GM12801 (cell line): ENCODE data around the gene LRRC4C.
A peak's percentile ranks its signal among the peaks of the same experiment; 100 is the strongest.

ENCODE experiments used
- TF ChIP-seq, protein P1 (sequence below): IDR thresholded peaks from one replicate; pipeline ENCODE4 v1.5.1; 2011; ENCODE audit warnings: control low read depth; ENCODE audit not compliant: insufficient read length; ENCODE audit errors: extremely low read depth

The LRRC4C gene

DNA sequence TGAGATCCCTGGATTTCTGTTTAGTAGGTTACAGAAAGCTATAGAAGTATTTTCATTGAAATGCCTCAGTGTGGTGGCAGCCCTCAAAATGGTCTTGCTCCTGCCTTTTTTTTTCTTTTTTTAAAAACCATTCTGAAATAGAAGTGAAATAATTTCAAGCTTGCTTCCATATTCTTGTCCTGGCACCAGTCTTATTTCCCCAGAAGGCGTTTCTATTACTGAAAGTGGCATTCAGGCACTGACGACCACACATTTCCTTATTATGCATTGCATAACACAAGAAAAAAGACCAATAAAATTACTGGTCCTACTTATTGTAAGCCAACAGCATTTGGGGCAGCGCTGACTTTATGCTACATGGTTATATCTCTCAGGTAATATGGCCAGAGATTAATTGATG is 24.5 kb upstream of the LRRC4C start:
- TF ChIP-seq, protein P1, sequence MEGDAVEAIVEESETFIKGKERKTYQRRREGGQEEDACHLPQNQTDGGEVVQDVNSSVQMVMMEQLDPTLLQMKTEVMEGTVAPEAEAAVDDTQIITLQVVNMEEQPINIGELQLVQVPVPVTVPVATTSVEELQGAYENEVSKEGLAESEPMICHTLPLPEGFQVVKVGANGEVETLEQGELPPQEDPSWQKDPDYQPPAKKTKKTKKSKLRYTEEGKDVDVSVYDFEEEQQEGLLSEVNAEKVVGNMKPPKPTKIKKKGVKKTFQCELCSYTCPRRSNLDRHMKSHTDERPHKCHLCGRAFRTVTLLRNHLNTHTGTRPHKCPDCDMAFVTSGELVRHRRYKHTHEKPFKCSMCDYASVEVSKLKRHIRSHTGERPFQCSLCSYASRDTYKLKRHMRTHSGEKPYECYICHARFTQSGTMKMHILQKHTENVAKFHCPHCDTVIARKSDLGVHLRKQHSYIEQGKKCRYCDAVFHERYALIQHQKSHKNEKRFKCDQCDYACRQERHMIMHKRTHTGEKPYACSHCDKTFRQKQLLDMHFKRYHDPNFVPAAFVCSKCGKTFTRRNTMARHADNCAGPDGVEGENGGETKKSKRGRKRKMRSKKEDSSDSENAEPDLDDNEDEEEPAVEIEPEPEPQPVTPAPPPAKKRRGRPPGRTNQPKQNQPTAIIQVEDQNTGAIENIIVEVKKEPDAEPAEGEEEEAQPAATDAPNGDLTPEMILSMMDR = no peak

DNA sequence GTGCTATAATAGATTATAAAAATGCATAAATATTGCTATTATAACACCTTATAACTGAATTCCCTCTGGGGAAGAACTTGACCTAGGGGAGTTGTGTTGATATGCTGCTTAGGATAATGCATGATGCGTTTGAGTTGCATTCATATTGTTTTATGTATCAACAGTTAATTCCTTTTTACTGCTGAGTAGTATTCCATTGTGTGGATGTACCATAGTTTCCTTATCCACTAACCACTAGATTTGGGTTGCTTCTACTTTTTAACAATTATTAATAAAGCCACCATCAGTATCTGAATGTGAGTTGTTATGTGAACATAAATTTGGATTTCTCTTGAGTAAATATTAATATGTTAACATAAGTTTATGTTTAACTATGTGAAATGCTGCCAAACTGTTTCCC is 19.7 kb upstream of the LRRC4C start:
- TF ChIP-seq, protein P1 = no peak

DNA sequence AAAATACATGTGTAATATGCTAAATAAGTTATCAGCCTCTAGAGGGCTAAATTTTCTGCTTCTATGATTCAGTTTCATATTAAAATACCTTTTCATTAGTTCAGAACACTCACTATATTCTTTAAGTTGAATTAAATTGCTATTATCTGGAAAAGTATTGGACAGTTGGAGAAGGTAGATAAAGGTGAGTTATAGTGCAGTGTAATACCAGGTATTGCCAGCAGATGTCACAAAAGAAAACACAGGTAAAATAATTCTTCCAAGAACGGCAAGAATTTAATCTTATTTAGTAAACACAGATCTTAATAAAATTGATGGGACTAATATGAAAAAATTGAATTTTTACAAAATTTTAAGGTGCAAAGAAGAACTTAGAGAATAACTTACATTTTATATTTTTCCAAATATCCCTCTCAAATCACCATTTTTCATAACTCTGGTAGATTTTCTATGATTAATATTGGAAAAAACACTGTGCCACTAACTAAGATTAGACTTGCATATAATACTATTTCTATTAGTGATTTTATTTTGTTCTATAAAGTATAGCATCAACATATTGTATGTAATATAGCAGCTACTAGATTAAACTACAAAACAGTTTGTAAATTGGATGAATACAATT is 1.7 kb upstream of the LRRC4C start:
- TF ChIP-seq, protein P1 = peak; percentile 22

DNA sequence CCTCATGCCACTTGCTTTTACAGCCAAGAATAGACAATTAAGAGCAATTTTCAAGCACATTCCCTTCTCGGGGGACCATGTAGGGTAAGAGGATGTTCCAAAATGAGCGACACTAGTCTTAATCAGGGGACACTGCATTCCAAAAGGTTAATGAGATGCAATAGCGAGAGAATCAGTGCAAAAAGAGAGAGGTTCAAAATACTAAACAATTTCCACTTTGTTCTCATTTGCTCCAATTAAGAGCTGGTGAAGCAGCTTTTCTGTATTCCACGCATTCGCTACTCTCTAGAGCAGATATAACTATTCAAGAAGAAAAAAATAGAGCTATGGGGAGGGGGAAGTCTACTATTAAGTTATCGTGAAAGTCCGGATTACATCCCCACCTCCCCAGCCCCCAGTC is 811 bp downstream of the LRRC4C start:
- TF ChIP-seq, protein P1 = no peak

- TF ChIP-seq, protein P1 = no peak
Measured at GRCh38 chr11:41458154-41458553, 1.3 kb downstream of the LRRC4C start.

GRCh38 chr11:41457216-41458014 is 2.0 kb downstream of the LRRC4C start:
- TF ChIP-seq, protein P1 = no peak

- TF ChIP-seq, protein P1 = no peak
Measured at GRCh38 chr11:41456269-41456668, 3.2 kb downstream of the LRRC4C start.
